GM18870 (cell line): Measurements from ENCODE around the gene MAGEA6.
"Not testable (repeated sequence)": the region's sequence is repeated elsewhere in the genome, so short reads cannot be mapped to it uniquely, and the experiment has no call there.

Experiments used
- ATAC-seq: cut with Tn5 transposase; IDR thresholded peaks from one replicate; pipeline ENCODE4 v1.9.1; 2021; ENCODE audit warnings: moderate library complexity; ENCODE audit not compliant: unreplicated experiment

MAGEA6 gene

DNA sequence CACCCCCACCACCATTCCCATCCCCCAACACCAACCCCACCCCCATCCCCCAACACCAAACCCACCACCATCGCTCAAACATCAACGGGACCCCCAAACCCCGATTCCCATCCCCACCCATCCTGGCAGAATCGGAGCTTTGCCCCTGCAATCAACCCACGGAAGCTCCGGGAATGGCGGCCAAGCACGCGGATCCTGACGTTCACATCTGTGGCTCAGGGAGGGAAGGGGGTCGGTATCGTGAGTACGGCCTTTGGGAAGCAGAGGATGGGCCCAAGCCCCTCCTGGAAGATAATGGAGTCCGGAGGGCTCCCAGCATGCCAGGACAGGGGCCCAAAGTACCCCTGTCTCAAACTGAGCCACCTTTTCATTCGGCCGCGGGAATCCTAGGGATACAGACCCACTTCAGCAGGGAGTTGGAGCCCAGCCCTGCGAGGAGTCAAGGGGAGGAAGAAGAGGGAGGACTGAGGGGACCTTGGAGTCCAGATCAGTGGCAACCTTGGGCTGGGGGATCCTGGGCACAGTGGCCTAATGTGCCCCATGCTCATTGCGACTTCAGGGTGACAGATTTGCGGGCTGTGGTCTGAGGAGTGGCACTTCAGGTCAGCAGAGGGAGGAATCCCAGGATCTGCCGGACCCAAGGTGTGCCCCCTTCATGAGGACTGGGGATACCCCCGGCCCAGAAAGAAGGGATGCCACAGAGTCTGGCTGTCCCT is 35.2 kb downstream of the MAGEA6 start:
- not testable (repeated sequence) for ATAC-seq

DNA sequence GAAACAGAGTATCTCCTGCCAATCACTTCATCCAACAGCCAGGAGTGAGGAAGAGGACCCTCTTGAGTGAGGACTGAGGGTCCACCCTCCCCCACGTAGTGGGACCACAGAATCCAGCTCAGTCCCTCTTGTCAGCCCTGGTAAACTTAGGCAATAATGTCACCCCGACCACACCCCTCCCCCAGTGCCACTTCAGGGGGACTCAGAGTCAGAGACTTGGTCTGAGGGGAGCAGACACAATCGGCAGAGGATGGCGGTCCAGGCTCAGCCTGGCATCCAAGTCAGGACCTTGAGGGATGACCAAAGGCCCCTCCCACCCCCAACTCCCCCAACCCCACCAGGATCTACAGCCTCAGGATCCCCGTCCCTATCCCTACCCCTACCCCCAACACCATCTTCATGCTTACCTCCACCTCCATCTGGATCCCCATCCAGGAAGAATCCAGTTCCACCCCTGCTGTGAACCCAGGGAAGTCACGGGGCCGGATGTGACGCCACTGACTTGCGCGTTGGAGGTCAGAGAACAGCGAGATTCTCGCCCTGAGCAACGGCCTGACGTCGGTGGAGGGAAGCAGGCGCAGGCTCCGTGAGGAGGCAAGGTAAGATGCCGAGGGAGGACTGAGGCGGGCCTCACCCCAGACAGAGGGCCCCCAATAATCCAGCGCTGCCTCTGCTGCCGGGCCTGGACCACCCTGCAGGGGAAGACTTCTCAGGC is 36.1 kb downstream of the MAGEA6 start, which contains the start of the genes CSAG1 and MAGEA12:
Gene CSAG1 (minus strand): TSS at position 461 of the 715 bp plus-strand sequence. CDS start 1,261 bp downstream, outside the sequence.
Gene MAGEA12 (plus strand): TSS at position 497 of the 715 bp plus-strand sequence. CDS start 2,405 bp downstream, outside the sequence.
- ATAC-seq: no peak

DNA sequence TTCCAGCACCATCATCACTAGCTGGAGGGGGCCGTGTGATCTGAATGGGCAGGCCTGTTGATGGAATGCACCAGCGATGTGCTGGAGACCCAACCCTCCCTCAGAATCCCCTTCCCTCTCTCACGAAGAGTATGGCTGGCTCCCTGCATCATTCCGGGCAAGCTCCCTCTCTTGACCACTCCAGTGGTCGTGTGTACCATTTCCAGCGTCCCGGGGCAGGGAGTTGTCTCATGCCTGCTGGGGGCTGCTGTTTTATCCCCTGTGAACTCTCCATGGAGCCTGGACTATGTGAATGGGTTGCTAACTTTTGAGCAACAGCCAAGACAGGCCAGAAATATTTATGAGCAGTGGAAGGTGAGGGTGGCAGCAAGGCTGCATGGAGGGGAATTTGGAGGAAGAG is 44.1 kb downstream of the MAGEA6 start:
- no peak for ATAC-seq
